HG02642 (cell line): ENCODE data around the gene WWOX.

Experiments used
- ATAC-seq: cut with Tn5 transposase; IDR thresholded peaks from one replicate; pipeline ENCODE4 v1.9.1; 2021; ENCODE audit warnings: mild to moderate bottlenecking; ENCODE audit not compliant: unreplicated experiment, poor library complexity

Gene WWOX

GRCh38 chr16:78184238-78185183 is 85.1 kb downstream of the WWOX start:
- no peak for ATAC-seq

GRCh38 chr16:78189121-78189520 is 89.7 kb downstream of the WWOX start:
- ATAC-seq, result no peak

- no peak for ATAC-seq
Measured at GRCh38 chr16:78192734-78193488, 93.5 kb downstream of the WWOX start.

GRCh38 chr16:78194948-78195347 is 95.5 kb downstream of the WWOX start:
- ATAC-seq, result no peak

GRCh38 chr16:78195797-78196196 is 96.3 kb downstream of the WWOX start:
- no peak for ATAC-seq

- no peak for ATAC-seq
Measured at GRCh38 chr16:78196502-78196901, 97.0 kb downstream of the WWOX start.

- no peak for ATAC-seq
Measured at GRCh38 chr16:78198288-78198687, 98.8 kb downstream of the WWOX start.

GRCh38 chr16:78199325-78200022 is 100.0 kb downstream of the WWOX start:
- no peak for ATAC-seq

GRCh38 chr16:78200023-78200389 is 100.6 kb downstream of the WWOX start:
- no peak for ATAC-seq

- no peak for ATAC-seq
Measured at GRCh38 chr16:78200623-78201096, 101.2 kb downstream of the WWOX start.

GRCh38 chr16:78205506-78205905 is 106.1 kb downstream of the WWOX start:
- no peak for ATAC-seq

- no peak for ATAC-seq
Measured at GRCh38 chr16:78206623-78207223, 107.3 kb downstream of the WWOX start.

GRCh38 chr16:78209951-78210661 is 110.7 kb downstream of the WWOX start:
- no peak for ATAC-seq

GRCh38 chr16:78211020-78211599 is 111.7 kb downstream of the WWOX start:
- no peak for ATAC-seq

- no peak for ATAC-seq
Measured at GRCh38 chr16:78211946-78212345, 112.5 kb downstream of the WWOX start.

GRCh38 chr16:78212674-78213073 is 113.2 kb downstream of the WWOX start:
- no peak for ATAC-seq

- ATAC-seq, result no peak
Measured at GRCh38 chr16:78213751-78214150, 114.3 kb downstream of the WWOX start.

- ATAC-seq, result no peak
Measured at GRCh38 chr16:78215222-78215621, 115.8 kb downstream of the WWOX start.

GRCh38 chr16:78216166-78216745 is 116.8 kb downstream of the WWOX start:
- ATAC-seq, result no peak
